ENCODE results near the gene UBASH3B.

The UBASH3B gene

GRCh38 chr11:122745111-122745510 lies 89.6 kb downstream of the UBASH3B start:
- ChIA-PET CTCF (interaction anchor here (1.3 kb wide), 1 partner anchor 10 kb away, joined by 4 read pairs; no protein-coding TSS in a partner anchor), POLR2A (no interaction called here)
- DNase-seq (ENCODE audit: extremely low spot score), result no peak
- TF ChIP-seq FOXM1 (IDR thresholded peaks at IDR 0.05; ENCODE audit: borderline replicate concordance) (no peak), L3MBTL2 (conservative IDR thresholded peaks at IDR 0.05) (no peak), ARNT (IDR thresholded peaks at IDR 0.05) (no peak), HDGF (IDR thresholded peaks at IDR 0.05; ENCODE audit: borderline replicate concordance) (no peak), FOXA1 (IDR thresholded peaks at IDR 0.05) (no peak), LEF1 (IDR thresholded peaks at IDR 0.05; ENCODE audit: borderline replicate concordance) (no peak), SP1 (IDR thresholded peaks at IDR 0.05) (no peak), PKNOX1 (IDR thresholded peaks at IDR 0.05) (no peak), FOXK2 (IDR thresholded peaks at IDR 0.05) (no peak), CTBP1 (IDR thresholded peaks at IDR 0.05; ENCODE audit: borderline replicate concordance) (no peak)

GRCh38 chr11:122746050-122746478 lies 90.5 kb downstream of the UBASH3B start:
- ChIA-PET CTCF (interaction anchor here (1.3 kb wide), 1 partner anchor 9 kb away, joined by 4 read pairs; no protein-coding TSS in a partner anchor), POLR2A (no interaction called here)
- no peak for DNase-seq (ENCODE audit: extremely low spot score)
- TF ChIP-seq CTBP1 (IDR thresholded peaks at IDR 0.05; ENCODE audit: borderline replicate concordance) (no peak), ARNT (IDR thresholded peaks at IDR 0.05) (no peak), TARDBP (IDR thresholded peaks at IDR 0.05) (no peak), HDGF (IDR thresholded peaks at IDR 0.05; ENCODE audit: borderline replicate concordance) (no peak), NFRKB (IDR thresholded peaks at IDR 0.05) (no peak), FOXA1 (IDR thresholded peaks at IDR 0.05) (no peak), L3MBTL2 (conservative IDR thresholded peaks at IDR 0.05) (no peak), PKNOX1 (IDR thresholded peaks at IDR 0.05) (no peak), ZNF384 (IDR thresholded peaks at IDR 0.05) (no peak), FOXK2 (IDR thresholded peaks at IDR 0.05) (no peak), SUZ12 (IDR thresholded peaks at IDR 0.05) (no peak), LEF1 (IDR thresholded peaks at IDR 0.05; ENCODE audit: borderline replicate concordance) (no peak), BHLHE40 (IDR thresholded peaks at IDR 0.05; ENCODE audit: borderline replicate concordance) (no peak), SP1 (IDR thresholded peaks at IDR 0.05) (no peak), ELF4 (IDR thresholded peaks at IDR 0.05) (no peak)

- POLR2A ChIA-PET, result no interaction called here
- no peak for DNase-seq (ENCODE audit: extremely low spot score)
- TF ChIP-seq BHLHE40 (IDR thresholded peaks at IDR 0.05; ENCODE audit: borderline replicate concordance), result no peak
- no peak for TF ChIP-seq CTBP1 (IDR thresholded peaks at IDR 0.05; ENCODE audit: borderline replicate concordance)
- TF ChIP-seq ELF4 (IDR thresholded peaks at IDR 0.05), result no peak
- no peak for TF ChIP-seq FOXK2 (IDR thresholded peaks at IDR 0.05)
- TF ChIP-seq L3MBTL2 (conservative IDR thresholded peaks at IDR 0.05), result no peak
- TF ChIP-seq TARDBP (IDR thresholded peaks at IDR 0.05), result no peak
- no peak for TF ChIP-seq FOXM1 (IDR thresholded peaks at IDR 0.05; ENCODE audit: borderline replicate concordance)
- no peak for TF ChIP-seq FOXA1 (IDR thresholded peaks at IDR 0.05)
- TF ChIP-seq ARNT (IDR thresholded peaks at IDR 0.05), result no peak
- no peak for TF ChIP-seq HDGF (IDR thresholded peaks at IDR 0.05; ENCODE audit: borderline replicate concordance)
- TF ChIP-seq SP1 (IDR thresholded peaks at IDR 0.05), result no peak
- TF ChIP-seq SUZ12 (IDR thresholded peaks at IDR 0.05), result no peak
- TF ChIP-seq NFRKB (IDR thresholded peaks at IDR 0.05), result no peak
- TF ChIP-seq LEF1 (IDR thresholded peaks at IDR 0.05; ENCODE audit: borderline replicate concordance), result no peak
- no peak for TF ChIP-seq ZNF384 (IDR thresholded peaks at IDR 0.05)
- no peak for TF ChIP-seq PKNOX1 (IDR thresholded peaks at IDR 0.05)
- CTCF ChIA-PET, result interaction anchor here (1.3 kb wide), 1 partner anchor 8 kb away, joined by 4 read pairs; no protein-coding TSS in a partner anchor
Observed at GRCh38 chr11:122746611-122747244, 91.2 kb downstream of the UBASH3B start.

- ChIA-PET CTCF (no interaction called here), POLR2A (no interaction called here)
- no peak for DNase-seq (ENCODE audit: extremely low spot score)
- TF ChIP-seq BHLHE40 (IDR thresholded peaks at IDR 0.05; ENCODE audit: borderline replicate concordance) (no peak), SP1 (IDR thresholded peaks at IDR 0.05) (no peak), FOXM1 (IDR thresholded peaks at IDR 0.05; ENCODE audit: borderline replicate concordance) (no peak), NFRKB (IDR thresholded peaks at IDR 0.05) (no peak), ELF4 (IDR thresholded peaks at IDR 0.05) (no peak), LEF1 (IDR thresholded peaks at IDR 0.05; ENCODE audit: borderline replicate concordance) (no peak)
Observed at GRCh38 chr11:122747351-122747781, 91.8 kb downstream of the UBASH3B start.

- TF ChIP-seq ARNT (IDR thresholded peaks at IDR 0.05), result no peak
- no peak for TF ChIP-seq TARDBP (IDR thresholded peaks at IDR 0.05)
- no peak for TF ChIP-seq SP1 (IDR thresholded peaks at IDR 0.05)
- TF ChIP-seq CTBP1 (IDR thresholded peaks at IDR 0.05; ENCODE audit: borderline replicate concordance), result no peak
- TF ChIP-seq FOXA1 (IDR thresholded peaks at IDR 0.05), result no peak
- TF ChIP-seq L3MBTL2 (conservative IDR thresholded peaks at IDR 0.05), result no peak
- no peak for TF ChIP-seq FOXM1 (IDR thresholded peaks at IDR 0.05; ENCODE audit: borderline replicate concordance)
- TF ChIP-seq PKNOX1 (IDR thresholded peaks at IDR 0.05), result no peak
- TF ChIP-seq SUZ12 (IDR thresholded peaks at IDR 0.05), result no peak
- TF ChIP-seq BHLHE40 (IDR thresholded peaks at IDR 0.05; ENCODE audit: borderline replicate concordance), result no peak
- TF ChIP-seq LEF1 (IDR thresholded peaks at IDR 0.05; ENCODE audit: borderline replicate concordance), result no peak
- no peak for TF ChIP-seq ELF4 (IDR thresholded peaks at IDR 0.05)
- no peak for TF ChIP-seq ZNF384 (IDR thresholded peaks at IDR 0.05)
- TF ChIP-seq FOXK2 (IDR thresholded peaks at IDR 0.05), result no peak
- TF ChIP-seq HDGF (IDR thresholded peaks at IDR 0.05; ENCODE audit: borderline replicate concordance), result no peak
- TF ChIP-seq NFRKB (IDR thresholded peaks at IDR 0.05), result no peak
- ChIA-PET CTCF (no interaction called here), POLR2A (no interaction called here)
- no peak for DNase-seq (ENCODE audit: extremely low spot score)
Observed at GRCh38 chr11:122749005-122749687, 93.6 kb downstream of the UBASH3B start.

All from HEK293T (cell line).